ENCODE results near the gene TRAPPC8.
"Not testable (repeated sequence)": the region's sequence is repeated elsewhere in the genome, so short reads cannot be mapped to it uniquely, and the experiment has no call there.

The TRAPPC8 gene, protein sequence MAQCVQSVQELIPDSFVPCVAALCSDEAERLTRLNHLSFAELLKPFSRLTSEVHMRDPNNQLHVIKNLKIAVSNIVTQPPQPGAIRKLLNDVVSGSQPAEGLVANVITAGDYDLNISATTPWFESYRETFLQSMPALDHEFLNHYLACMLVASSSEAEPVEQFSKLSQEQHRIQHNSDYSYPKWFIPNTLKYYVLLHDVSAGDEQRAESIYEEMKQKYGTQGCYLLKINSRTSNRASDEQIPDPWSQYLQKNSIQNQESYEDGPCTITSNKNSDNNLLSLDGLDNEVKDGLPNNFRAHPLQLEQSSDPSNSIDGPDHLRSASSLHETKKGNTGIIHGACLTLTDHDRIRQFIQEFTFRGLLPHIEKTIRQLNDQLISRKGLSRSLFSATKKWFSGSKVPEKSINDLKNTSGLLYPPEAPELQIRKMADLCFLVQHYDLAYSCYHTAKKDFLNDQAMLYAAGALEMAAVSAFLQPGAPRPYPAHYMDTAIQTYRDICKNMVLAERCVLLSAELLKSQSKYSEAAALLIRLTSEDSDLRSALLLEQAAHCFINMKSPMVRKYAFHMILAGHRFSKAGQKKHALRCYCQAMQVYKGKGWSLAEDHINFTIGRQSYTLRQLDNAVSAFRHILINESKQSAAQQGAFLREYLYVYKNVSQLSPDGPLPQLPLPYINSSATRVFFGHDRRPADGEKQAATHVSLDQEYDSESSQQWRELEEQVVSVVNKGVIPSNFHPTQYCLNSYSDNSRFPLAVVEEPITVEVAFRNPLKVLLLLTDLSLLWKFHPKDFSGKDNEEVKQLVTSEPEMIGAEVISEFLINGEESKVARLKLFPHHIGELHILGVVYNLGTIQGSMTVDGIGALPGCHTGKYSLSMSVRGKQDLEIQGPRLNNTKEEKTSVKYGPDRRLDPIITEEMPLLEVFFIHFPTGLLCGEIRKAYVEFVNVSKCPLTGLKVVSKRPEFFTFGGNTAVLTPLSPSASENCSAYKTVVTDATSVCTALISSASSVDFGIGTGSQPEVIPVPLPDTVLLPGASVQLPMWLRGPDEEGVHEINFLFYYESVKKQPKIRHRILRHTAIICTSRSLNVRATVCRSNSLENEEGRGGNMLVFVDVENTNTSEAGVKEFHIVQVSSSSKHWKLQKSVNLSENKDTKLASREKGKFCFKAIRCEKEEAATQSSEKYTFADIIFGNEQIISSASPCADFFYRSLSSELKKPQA (N-terminal part only)

DNA sequence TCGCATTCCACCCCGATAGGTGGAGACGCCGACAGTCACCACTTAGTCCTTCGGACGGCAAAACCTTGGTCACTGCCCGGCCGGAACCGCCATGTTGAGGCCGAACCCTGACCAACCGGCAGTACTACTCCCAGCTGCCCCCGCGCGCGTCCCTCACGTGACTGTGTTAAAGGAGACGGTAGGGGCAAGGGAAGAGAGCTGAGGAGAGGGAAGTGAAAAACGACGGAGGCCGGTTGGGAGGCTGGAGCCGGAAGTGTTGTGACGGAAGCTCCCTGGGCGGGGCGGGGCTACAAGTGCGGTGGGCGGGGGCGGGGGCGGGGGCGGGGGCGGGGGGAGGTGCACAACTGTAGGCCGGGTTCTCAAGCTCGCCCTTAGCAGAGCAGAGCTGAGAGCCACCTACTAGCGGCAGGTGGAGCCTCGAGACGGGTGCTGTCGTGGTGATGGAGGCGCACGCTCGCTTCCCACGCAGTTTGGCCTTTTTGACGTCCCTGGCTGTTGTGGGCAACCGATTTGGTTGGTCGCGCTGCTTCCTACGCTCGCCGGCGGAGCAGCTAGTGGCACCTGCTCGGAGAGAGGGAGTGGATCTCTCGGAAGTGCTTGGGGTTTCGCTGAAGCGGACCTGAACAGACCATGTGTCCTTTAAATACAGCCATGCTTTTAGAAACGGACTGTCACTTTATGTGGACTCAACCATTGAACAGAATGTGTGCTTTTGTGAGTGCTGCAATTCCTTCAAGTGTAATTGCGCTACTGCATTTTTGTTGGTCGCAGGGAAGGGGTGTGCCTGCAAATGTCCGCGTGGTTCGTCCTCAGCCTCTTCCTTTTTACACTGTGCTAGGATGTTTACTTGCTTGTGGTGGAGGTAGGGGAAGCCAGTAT is at the start of gene TRAPPC8:
TSS of gene TRAPPC8 (minus strand) at position 130 of the 879 bp plus-strand sequence. CDS start 364 bp downstream, outside the sequence.
- peak; percentile 99 for DNase-seq (ENCODE audit: low read depth)

- no peak for DNase-seq (ENCODE audit: low read depth)
These were observed 47.9 kb upstream of the TRAPPC8 start for GRCh38 chr18:31990823-31991222.

- DNase-seq (ENCODE audit: low read depth) = no peak
These were observed 41.0 kb upstream of the TRAPPC8 start for GRCh38 chr18:31983976-31984375.

- no peak for DNase-seq (ENCODE audit: low read depth)
These were observed 40.1 kb upstream of the TRAPPC8 start for GRCh38 chr18:31983020-31983419.

- no peak for DNase-seq (ENCODE audit: low read depth)
These were observed 37.9 kb upstream of the TRAPPC8 start for GRCh38 chr18:31980863-31981262.

DNA sequence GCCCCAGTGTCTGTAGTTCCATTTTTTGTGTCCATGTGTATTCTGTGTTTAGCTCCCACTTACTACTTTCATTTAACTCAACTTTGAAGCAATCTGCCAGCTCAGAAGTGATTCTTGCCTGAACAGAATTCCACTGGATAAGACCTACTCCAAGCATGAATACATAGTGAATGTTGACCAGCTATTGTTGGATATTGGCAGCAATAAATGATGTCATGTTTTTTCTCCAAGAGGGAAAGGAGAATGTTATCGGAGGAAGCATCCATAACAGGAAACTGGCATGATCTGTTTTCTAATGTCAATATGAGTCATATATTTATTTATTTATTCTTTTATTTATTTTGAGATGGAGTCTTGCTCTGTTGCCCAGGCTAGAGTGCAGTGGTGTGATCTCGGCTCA is 36.8 kb upstream of the TRAPPC8 start:
- no peak for DNase-seq (ENCODE audit: low read depth)

- no peak for DNase-seq (ENCODE audit: low read depth)
These were observed 35.7 kb upstream of the TRAPPC8 start for GRCh38 chr18:31978616-31979015.

DNA sequence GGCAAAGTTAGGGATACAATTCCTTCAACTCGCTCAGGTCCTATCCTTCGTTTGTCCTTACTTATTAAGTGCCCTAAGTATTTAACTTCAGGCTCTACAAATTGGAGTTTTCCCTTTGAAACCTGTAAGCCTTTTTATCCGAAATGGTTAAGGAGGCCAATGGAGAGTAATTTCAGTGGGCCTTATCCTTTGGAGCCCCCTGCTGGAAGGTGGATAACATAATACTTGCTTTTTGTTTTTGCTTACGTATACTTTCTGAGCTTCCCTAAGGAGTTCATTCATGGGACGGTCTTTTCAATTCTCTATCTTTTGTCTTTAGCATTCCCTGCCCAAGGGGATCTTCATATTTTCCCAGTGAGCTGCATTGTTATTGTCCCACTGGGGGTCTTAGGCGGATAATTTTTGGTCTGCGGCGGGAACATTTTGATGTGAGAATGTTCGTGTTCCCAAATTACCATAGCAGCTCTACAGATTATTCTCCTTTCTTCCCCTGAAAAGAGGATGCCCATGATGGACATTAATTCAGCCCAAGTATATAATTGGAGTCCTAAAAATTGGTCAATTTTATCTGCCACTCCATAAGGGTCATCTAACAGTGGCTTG is 34.4 kb upstream of the TRAPPC8 start:
- DNase-seq (ENCODE audit: low read depth) = peak; percentile 55

DNA sequence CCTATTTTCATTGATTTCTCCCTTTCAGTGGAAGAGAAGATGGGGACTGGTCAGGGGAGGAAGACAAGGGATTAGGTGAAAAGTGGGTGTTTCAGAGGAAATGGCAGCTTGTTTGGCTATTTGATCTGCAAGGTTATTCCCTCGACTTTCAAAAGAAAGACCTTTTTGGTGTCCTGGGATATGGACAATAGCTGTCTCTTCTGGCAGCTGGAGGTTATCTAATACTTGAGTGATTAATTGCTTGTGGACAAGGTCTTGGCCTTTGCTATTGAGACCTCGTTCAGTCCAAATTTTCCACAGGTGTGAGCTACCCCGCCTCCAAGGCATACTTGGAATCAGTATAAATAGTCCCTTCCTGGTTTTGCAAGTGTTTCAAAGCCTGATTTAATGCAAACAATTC is 33.3 kb upstream of the TRAPPC8 start:
- no peak for DNase-seq (ENCODE audit: low read depth)

DNA sequence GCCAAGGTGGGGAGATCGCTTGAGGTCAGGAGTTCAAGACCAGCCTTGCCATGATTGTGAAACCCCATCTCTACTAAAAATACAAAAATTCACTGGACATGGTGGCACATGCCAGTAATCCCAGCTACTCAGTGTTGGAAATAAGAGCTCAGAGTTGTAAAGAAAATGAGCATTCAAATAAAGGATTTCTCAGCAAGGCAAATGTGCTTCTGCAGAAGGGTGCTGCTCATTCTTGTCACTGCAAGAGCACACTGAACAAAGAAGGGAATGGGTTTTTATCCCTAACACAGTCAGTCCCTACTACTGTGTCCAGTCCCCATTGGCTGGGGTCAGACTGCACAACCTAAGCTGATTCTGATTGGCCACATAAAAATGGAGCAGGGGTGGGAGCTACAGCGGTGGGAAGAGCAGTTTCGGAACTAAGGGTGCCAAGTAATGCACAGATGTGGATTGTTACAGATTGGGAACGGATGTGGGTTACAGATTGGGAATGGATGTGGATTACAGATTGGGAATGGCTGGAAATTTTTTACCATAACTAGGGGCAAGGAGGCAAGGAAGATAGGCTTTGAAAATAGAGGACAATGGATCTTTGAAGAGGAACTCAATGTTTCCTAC is 31.1 kb upstream of the TRAPPC8 start:
- no peak for DNase-seq (ENCODE audit: low read depth)

DNA sequence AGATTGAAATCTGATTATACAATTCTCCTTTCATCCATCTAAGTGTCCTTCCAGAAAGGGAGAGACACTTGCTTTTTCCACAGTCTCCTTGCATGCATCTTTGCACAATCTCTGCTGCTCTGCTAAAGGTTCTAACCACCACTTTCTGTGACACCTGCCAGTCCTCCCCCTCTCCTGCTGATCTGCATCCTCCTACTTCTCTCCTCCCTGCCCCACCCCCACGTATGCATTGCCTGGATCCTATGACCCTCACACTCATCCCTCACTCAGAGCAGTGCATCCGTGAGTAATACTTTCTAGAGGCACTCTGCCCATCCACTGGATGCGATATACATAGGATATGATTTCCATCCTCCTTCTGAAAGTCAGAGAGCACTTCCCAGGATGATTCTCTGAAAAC is 27.7 kb upstream of the TRAPPC8 start:
- no peak for DNase-seq (ENCODE audit: low read depth)

GRCh38 chr18:31965316-31965970 is 22.5 kb upstream of the TRAPPC8 start:
- no peak for DNase-seq (ENCODE audit: low read depth)

DNA sequence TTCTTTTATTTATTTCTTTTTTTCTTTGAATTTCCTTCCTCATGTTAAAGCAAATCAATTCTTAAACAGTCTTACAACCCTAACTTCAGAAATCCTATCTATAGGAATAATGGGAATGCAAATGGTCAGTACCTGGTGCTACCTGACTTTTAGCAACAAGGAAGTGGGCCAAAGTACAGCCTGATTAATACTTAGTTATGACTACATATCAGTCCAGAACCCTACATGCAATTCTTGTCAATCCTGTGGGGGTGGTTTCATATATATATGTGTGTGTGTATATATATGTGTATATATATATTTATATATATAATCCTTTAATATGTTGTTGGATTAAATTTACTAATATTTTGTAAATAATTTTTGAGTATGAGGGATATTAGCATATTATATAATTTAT is 14.8 kb upstream of the TRAPPC8 start:
- no peak for DNase-seq (ENCODE audit: low read depth)

GRCh38 chr18:31954349-31954748 is 11.4 kb upstream of the TRAPPC8 start:
- DNase-seq (ENCODE audit: low read depth) = peak; percentile 19

- DNase-seq (ENCODE audit: low read depth) = not testable (repeated sequence)
These were observed 10.8 kb upstream of the TRAPPC8 start for GRCh38 chr18:31953699-31954098.

- DNase-seq (ENCODE audit: low read depth) = no peak
These were observed 9.3 kb upstream of the TRAPPC8 start for GRCh38 chr18:31952223-31952622.

GRCh38 chr18:31950583-31950982 is 7.7 kb upstream of the TRAPPC8 start:
- no peak for DNase-seq (ENCODE audit: low read depth)

DNA sequence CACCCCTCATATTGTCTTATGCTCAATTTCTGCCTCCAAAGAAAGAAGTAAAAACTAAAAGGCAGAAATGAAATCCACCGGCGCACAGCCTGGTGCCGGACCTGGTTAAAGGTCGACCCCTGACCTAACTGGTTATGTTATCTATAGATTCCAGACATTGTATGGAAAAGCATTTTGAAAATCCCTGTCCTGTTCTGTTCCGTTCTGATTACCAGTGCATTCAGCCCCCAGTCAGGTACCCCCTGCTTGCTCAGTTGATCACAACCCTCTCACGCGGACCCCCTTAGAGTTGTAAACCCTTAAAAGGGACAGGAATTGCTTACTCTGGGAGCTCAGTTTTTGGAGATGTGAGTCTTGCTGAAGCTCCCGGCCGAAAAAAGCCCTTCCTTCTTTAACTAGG is 5.4 kb upstream of the TRAPPC8 start:
- DNase-seq (ENCODE audit: low read depth) = not testable (repeated sequence)

GRCh38 chr18:31946305-31947046 is 3.5 kb upstream of the TRAPPC8 start:
- DNase-seq (ENCODE audit: low read depth) = no peak

Measured in EH (cell line).